OCI-LY1 (cell line): ENCODE data around the gene TFG.

Experiments
- H2AFZ ChIP-seq: fragments of 200-600 bp; sonication (generic), shearing (Covaris generic); 2 replicates; pipeline ENCODE4 v1.6.0; 2014; ENCODE audit warnings: antibody characterized with exemption, mild to moderate bottlenecking, low read length
- H3F3A ChIP-seq: fragments of 200-600 bp; sonication (generic), shearing (Covaris generic); 2 replicates; pipeline ENCODE4 v1.6.0; 2014; ENCODE audit warnings: mild to moderate bottlenecking, antibody characterized with exemption, low read length, moderate library complexity; ENCODE audit not compliant: insufficient read depth
- H3K27ac ChIP-seq: fragments of 200-600 bp; sonication (generic); 2 replicates; pipeline ENCODE4 v1.5.1; 2014; ENCODE audit warnings: low read length, mixed run types, mild to moderate bottlenecking, low read depth; ENCODE audit not compliant: poor library complexity, severe bottlenecking
- H3K27me3 ChIP-seq: fragments of 200-600 bp; sonication (generic); 2 replicates; pipeline ENCODE4 v1.6.0; 2014; ENCODE audit warnings: antibody characterized with exemption, mild to moderate bottlenecking, low read length, moderate library complexity; ENCODE audit not compliant: insufficient read depth
- H3K36me3 ChIP-seq: fragments of 200-600 bp; sonication (generic); 2 replicates; pipeline ENCODE4 v1.6.1; 2014; ENCODE audit warnings: mild to moderate bottlenecking, antibody characterized with exemption, low read length, moderate library complexity, mixed read lengths; ENCODE audit not compliant: insufficient read depth
- H3K4me1 ChIP-seq: fragments of 200-600 bp; sonication (generic); 2 replicates; pipeline ENCODE4 v1.5.1; 2014; ENCODE audit warnings: mild to moderate bottlenecking, low read length, moderate library complexity; ENCODE audit not compliant: insufficient read depth, severe bottlenecking
- H3K4me2 ChIP-seq: fragments of 200-600 bp; sonication (generic), shearing (Covaris generic); 2 replicates; pipeline ENCODE4 v1.6.1; 2014; ENCODE audit warnings: low read length
- H3K4me3 ChIP-seq: fragments of 200-600 bp; sonication (generic); 2 replicates; pipeline ENCODE4 v1.5.1; 2014; ENCODE audit warnings: low read length, low read depth, mild to moderate bottlenecking, mixed read lengths; ENCODE audit not compliant: poor library complexity, severe bottlenecking
- H3K79me2 ChIP-seq: fragments of 200-600 bp; shearing (Covaris generic); 2 replicates; pipeline ENCODE4 v1.6.1; 2016; ENCODE audit warnings: mixed run types, low read length, mixed read lengths; ENCODE audit not compliant: insufficient read depth
- H3K9ac ChIP-seq: fragments of 200-600 bp; sonication (generic), shearing (Covaris generic); 2 replicates; pipeline ENCODE4 v1.6.1; 2014; ENCODE audit warnings: mild to moderate bottlenecking, low read length, mixed read lengths
- H3K9me2 ChIP-seq: fragments of 200-600 bp; sonication (generic), shearing (Covaris generic); 2 replicates; pipeline ENCODE4 v1.6.1; 2014; ENCODE audit warnings: low read depth, mild to moderate bottlenecking, low read length, mixed read lengths
- H3K9me3 ChIP-seq: fragments of 200-600 bp; shearing (Covaris generic); 2 replicates; pipeline ENCODE4 v1.6.1; 2014; ENCODE audit warnings: low read length, mixed read lengths
- H4K20me1 ChIP-seq: fragments of 200-600 bp; sonication (generic), shearing (Covaris generic); 2 replicates; pipeline ENCODE4 v1.6.0; 2016; ENCODE audit warnings: mild to moderate bottlenecking, low read length; ENCODE audit not compliant: insufficient read depth
- CTCF ChIP-seq: fragments of 200-600 bp; sonication (generic), shearing (Covaris generic); IDR thresholded peaks from 2 replicates; pipeline ENCODE4 v1.5.1; 2017; ENCODE audit warnings: mild to moderate bottlenecking, antibody characterized with exemption, low read length, moderate library complexity, mixed read lengths
- EZH2 ChIP-seq: fragments of 200-600 bp; sonication (generic), shearing (Covaris generic); IDR thresholded peaks from 2 replicates; pipeline ENCODE4 v1.8.0; 2017; ENCODE audit warnings: borderline replicate concordance, mixed run types, mild to moderate bottlenecking, antibody characterized with exemption, low read length, moderate library complexity, mixed read lengths

Gene TFG

GRCh38 chr3:100710261-100710968, 1.1 kb downstream of the TFG start:
- peak overlapping the region; percentile 59 for H3K27ac ChIP-seq
- H3K4me3 ChIP-seq: peak overlapping the region; percentile 82
- H2AFZ ChIP-seq: no peak overlapping the region
- peaks cover 43% of the 10 kb centered on the region for H3K79me2 ChIP-seq
- peaks cover 20% of the 10 kb centered on the region for H3K36me3 ChIP-seq
- no peaks in the 10 kb centered on the region for H3K27me3 ChIP-seq
- H3K4me1 ChIP-seq: peaks cover 14% of the 10 kb centered on the region
- no peaks in the 10 kb centered on the region for H3K9me2 ChIP-seq
- no peaks in the 10 kb centered on the region for H4K20me1 ChIP-seq
- H3F3A ChIP-seq: no peaks in the 10 kb centered on the region
- no peaks in the 10 kb centered on the region for H3K9me3 ChIP-seq
- TF ChIP-seq EZH2: no peak
- peak; percentile 23; the same call in 1 of the 2 replicates for TF ChIP-seq CTCF
- H3K9ac ChIP-seq: peak overlapping the region; percentile 70
- peak overlapping the region; percentile 79 for H3K4me2 ChIP-seq

GRCh38 chr3:100715176-100715575, 5.9 kb downstream of the TFG start:
- H3K79me2 ChIP-seq: peaks cover 73% of the 10 kb centered on the region
- peaks cover 62% of the 10 kb centered on the region for H3K36me3 ChIP-seq
- peaks cover 7% of the 10 kb centered on the region for H3K4me1 ChIP-seq
- H3K27ac ChIP-seq: no peak overlapping the region
- no peaks in the 10 kb centered on the region for H3K27me3 ChIP-seq
- no peaks in the 10 kb centered on the region for H3K9me3 ChIP-seq
- no peak overlapping the region for H3K9ac ChIP-seq
- H2AFZ ChIP-seq: no peak overlapping the region
- TF ChIP-seq EZH2 (no peak), CTCF (no peak)
- H3K9me2 ChIP-seq: no peaks in the 10 kb centered on the region
- H3F3A ChIP-seq: no peaks in the 10 kb centered on the region
- H3K4me3 ChIP-seq: no peak overlapping the region
- H3K4me2 ChIP-seq: no peak overlapping the region
- H4K20me1 ChIP-seq: no peaks in the 10 kb centered on the region

- no peak overlapping the region for H2AFZ ChIP-seq
- no peak overlapping the region for H3K4me2 ChIP-seq
- H3K9ac ChIP-seq: no peak overlapping the region
- H3K4me1 ChIP-seq: no peaks in the 10 kb centered on the region
- no peaks in the 10 kb centered on the region for H3K27me3 ChIP-seq
- no peaks in the 10 kb centered on the region for H3K9me2 ChIP-seq
- no peak overlapping the region for H3K27ac ChIP-seq
- peaks cover 81% of the 10 kb centered on the region for H3K36me3 ChIP-seq
- peaks cover 54% of the 10 kb centered on the region for H3K79me2 ChIP-seq
- TF ChIP-seq CTCF (no peak), EZH2 (no peak)
- H3K9me3 ChIP-seq: no peaks in the 10 kb centered on the region
- no peaks in the 10 kb centered on the region for H3F3A ChIP-seq
- no peaks in the 10 kb centered on the region for H4K20me1 ChIP-seq
- no peak overlapping the region for H3K4me3 ChIP-seq
Measured at GRCh38 chr3:100717063-100717462, 7.8 kb downstream of the TFG start.
